ENCODE measurements around the gene PPM1F. TPM values are rescaled to one million over a fixed set of nuclear protein-coding genes. Genes with fewer than 3 reads are reported as not detected.

The PPM1F gene
- polyA plus RNA-seq, 2 of the 4 experiments (the other 2 are of a cell fraction), result 11.0 to 14.2 TPM

DNA sequence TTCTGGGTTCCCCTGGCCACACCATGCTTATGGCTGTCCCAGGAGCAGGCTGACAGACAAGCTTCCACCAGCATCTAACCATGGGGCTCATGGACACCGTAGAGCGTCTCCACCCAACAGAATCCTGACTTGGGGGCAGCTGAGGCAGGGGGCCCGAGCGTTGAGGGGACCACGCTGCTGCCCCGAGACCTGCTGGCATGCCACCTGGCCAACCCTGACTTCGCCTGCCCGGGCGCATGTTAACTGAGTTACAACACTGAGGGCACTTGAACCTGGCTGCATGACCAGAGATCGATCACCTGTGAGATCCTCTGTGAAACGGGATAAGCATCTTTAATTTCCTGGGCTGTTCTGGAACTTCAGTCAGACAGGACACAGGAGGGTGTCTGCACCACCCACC, 13.7 kb downstream of the PPM1F start:
- DNase-seq (ENCODE audit: low read depth in 1 of 2, low spot score in 1 of 2), result no peak
- FAIRE-seq, result no peak
- peak overlapping the region; percentile 85 for H3K4me2 ChIP-seq
- ChIA-PET POLR2A (interaction anchor here (0.6 to 1.3 kb wide), 2 partner anchors 71 to 81 kb away, joined by 4 read pairs; partner anchors contain the start of gene MAPK1), CTCF (interaction anchor here (0.5 to 6.5 kb wide), 32 partner anchors 9 to 234 kb away, joined by 3 to 65 read pairs (median 4); partner anchors contain the start of gene PPM1F)
- no peak for TF ChIP-seq ZNF302 (CRISPR knock-in tag; IDR thresholded peaks at IDR 0.05)
- TF ChIP-seq ESRRA (IDR thresholded peaks at IDR 0.05; ENCODE audit: borderline replicate concordance, low read length), result no peak
- TF ChIP-seq ZFP36 (IDR thresholded peaks at IDR 0.05; ENCODE audit: borderline replicate concordance, partially characterized antibody), result no peak
- TF ChIP-seq EP300 (IDR thresholded peaks at IDR 0.05), result no peak
- ATAC-seq, result peak; percentile 13 to 27; a peak in 5 of 6 replicates
- H3K27ac ChIP-seq, result peak overlapping the region; percentile 98 to 100; a peak in 5 of 6 replicates
- no peaks in the 10 kb centered on the region for H3K9me3 ChIP-seq
- H3K4me1 ChIP-seq, result peaks cover 27% of the 10 kb centered on the region
- peak overlapping the region; percentile 77; the same call in 2 of the 3 replicates for H3K4me3 ChIP-seq
- WGBS (ENCODE audit: missing lambda C conversion rate), result 57% methylated on average over 4 of the region's 11 CpGs

DNA sequence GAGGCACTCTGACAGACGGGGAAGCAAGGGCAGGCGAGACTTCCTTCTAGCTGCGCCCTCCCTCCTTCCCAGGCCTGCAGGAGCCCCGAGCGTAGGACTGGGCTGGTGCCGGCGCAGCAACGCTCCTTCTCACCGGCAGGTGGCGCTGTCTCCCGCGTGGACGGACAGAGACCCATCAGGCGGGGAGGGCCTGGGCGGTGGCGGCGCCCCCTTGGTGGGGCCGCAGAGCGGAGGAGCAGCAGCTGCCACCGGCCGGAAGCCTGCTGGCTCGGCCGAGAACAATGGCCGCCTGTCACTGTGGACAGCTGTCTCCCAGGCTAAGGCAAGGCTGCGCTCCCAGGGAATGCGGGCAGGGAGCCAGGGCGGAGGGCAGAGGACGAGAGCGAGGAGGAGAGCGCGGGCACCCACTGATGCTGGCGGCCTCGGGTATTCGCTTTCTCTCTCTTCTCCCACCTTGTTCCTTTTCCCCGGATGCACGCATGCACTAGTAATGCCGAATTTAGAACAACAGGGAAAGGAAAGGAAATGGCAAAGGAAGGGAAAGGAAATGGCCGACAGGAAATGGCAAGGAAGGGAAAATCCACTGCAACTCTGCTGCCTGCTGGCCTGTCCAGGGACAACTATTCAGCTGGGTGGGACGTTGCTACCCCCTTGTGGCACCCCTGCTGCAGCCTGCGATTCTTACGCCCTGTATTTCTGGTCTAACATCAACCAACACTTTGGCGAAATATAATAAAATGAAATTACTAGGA, 14.4 kb downstream of the PPM1F start:
- DNase-seq (ENCODE audit: low read depth in 1 of 2, low spot score in 1 of 2) (peak; percentile 70 to 85), FAIRE-seq (no peak), ATAC-seq (peak; percentile 89 to 96)
- Histone ChIP-seq H3K4me1 (peaks cover 27% of the 10 kb centered on the region), H3K4me2 (peak overlapping the region; percentile 85), H3K9me3 (no peaks in the 10 kb centered on the region), H3K4me3 (peak overlapping the region; percentile 77), H3K27ac (peak overlapping the region; percentile 98 to 100)
- TF ChIP-seq ZC3H11A (IDR thresholded peaks at IDR 0.05) (no peak), RAD21 (conservative IDR thresholded peaks at IDR 0.05 in 1 of 2, IDR thresholded peaks at IDR 0.05 in 1 of 2) (peak; percentile 61 to 76), GATA3 (IDR thresholded peaks at IDR 0.05; ENCODE audit: borderline replicate concordance) (no peak), JUN (IDR thresholded peaks at IDR 0.05) (peak in 1 of 2 experiments; percentile 31; a peak in 1 of 5 replicates), HOXB5 (CRISPR knock-in tag; IDR thresholded peaks at IDR 0.05) (0 out of 2 replicates have a peak, but pooled peaks have one; percentile 17), NFE2L2 (conservative IDR thresholded peaks at IDR 0.05; ENCODE audit: low read length) (no peak), RCOR1 (IDR thresholded peaks at IDR 0.05; ENCODE audit: low read depth, low read length) (no peak), SMC3 (IDR thresholded peaks at IDR 0.05) (peak; percentile 43; the same call in 2 of the 3 replicates), POLR2A (IDR thresholded peaks at IDR 0.05; ENCODE audit: low read length) (peak; percentile 38), HMGXB4 (CRISPR knock-in tag; IDR thresholded peaks at IDR 0.05; ENCODE audit: borderline replicate concordance) (peak; percentile 77; the same call in 1 of the 2 replicates), MAFK (IDR thresholded peaks at IDR 0.05; ENCODE audit: partially characterized antibody) (no peak), RFX5 (IDR thresholded peaks at IDR 0.05) (no peak), MAX (IDR thresholded peaks at IDR 0.05) (peak; percentile 75), HOXA7 (CRISPR knock-in tag; IDR thresholded peaks at IDR 0.05) (no peak), MYC (IDR thresholded peaks at IDR 0.05; ENCODE audit: borderline replicate concordance, low read length) (peak; percentile 63; the same call in 1 of the 2 replicates), PHF8 (IDR thresholded peaks at IDR 0.05; ENCODE audit: borderline replicate concordance, low read depth) (peak; percentile 49; the same call in 1 of the 2 replicates), SREBF2 (IDR thresholded peaks at IDR 0.05) (no peak), CHD4 (IDR thresholded peaks at IDR 0.05; ENCODE audit: borderline replicate concordance) (no peak), FOSB (CRISPR knock-in tag; IDR thresholded peaks at IDR 0.05) (no peak), NR3C1 (IDR thresholded peaks at IDR 0.05) (no peak), CEBPB (IDR thresholded peaks at IDR 0.05) (peak in 1 of 2 experiments; percentile 44; a peak in 1 of 4 replicates), HOXB13 (CRISPR knock-in tag; IDR thresholded peaks at IDR 0.05; ENCODE audit: low read depth) (no peak), MAZ (IDR thresholded peaks at IDR 0.05; ENCODE audit: borderline replicate concordance, low read depth, low read length) (no peak)
- TF ChIP-seq, protein P1, sequence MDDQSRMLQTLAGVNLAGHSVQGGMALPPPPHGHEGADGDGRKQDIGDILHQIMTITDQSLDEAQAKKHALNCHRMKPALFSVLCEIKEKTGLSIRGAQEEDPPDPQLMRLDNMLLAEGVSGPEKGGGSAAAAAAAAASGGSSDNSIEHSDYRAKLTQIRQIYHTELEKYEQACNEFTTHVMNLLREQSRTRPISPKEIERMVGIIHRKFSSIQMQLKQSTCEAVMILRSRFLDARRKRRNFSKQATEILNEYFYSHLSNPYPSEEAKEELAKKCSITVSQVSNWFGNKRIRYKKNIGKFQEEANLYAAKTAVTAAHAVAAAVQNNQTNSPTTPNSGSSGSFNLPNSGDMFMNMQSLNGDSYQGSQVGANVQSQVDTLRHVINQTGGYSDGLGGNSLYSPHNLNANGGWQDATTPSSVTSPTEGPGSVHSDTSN (IDR thresholded peaks at IDR 0.05), result no peak
- TF ChIP-seq, protein P2, sequence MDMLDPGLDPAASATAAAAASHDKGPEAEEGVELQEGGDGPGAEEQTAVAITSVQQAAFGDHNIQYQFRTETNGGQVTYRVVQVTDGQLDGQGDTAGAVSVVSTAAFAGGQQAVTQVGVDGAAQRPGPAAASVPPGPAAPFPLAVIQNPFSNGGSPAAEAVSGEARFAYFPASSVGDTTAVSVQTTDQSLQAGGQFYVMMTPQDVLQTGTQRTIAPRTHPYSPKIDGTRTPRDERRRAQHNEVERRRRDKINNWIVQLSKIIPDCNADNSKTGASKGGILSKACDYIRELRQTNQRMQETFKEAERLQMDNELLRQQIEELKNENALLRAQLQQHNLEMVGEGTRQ (IDR thresholded peaks at IDR 0.05), result no peak
- TF ChIP-seq, protein P3, sequence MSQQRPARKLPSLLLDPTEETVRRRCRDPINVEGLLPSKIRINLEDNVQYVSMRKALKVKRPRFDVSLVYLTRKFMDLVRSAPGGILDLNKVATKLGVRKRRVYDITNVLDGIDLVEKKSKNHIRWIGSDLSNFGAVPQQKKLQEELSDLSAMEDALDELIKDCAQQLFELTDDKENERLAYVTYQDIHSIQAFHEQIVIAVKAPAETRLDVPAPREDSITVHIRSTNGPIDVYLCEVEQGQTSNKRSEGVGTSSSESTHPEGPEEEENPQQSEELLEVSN (IDR thresholded peaks at IDR 0.05; ENCODE audit: borderline replicate concordance, low read depth), result peak; percentile 36; the same call in 1 of the 2 replicates
- TF ChIP-seq, protein P4, sequence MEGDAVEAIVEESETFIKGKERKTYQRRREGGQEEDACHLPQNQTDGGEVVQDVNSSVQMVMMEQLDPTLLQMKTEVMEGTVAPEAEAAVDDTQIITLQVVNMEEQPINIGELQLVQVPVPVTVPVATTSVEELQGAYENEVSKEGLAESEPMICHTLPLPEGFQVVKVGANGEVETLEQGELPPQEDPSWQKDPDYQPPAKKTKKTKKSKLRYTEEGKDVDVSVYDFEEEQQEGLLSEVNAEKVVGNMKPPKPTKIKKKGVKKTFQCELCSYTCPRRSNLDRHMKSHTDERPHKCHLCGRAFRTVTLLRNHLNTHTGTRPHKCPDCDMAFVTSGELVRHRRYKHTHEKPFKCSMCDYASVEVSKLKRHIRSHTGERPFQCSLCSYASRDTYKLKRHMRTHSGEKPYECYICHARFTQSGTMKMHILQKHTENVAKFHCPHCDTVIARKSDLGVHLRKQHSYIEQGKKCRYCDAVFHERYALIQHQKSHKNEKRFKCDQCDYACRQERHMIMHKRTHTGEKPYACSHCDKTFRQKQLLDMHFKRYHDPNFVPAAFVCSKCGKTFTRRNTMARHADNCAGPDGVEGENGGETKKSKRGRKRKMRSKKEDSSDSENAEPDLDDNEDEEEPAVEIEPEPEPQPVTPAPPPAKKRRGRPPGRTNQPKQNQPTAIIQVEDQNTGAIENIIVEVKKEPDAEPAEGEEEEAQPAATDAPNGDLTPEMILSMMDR (IDR thresholded peaks at IDR 0.05), result peak; percentile 69
- 2% methylated on average over 24 of the region's 42 CpGs for WGBS (ENCODE audit: missing lambda C conversion rate)
- CTCF ChIA-PET, result interaction anchor here (0.5 to 6.5 kb wide), 48 partner anchors 10 to 234 kb away, joined by 3 to 65 read pairs (median 4); partner anchors contain the start of genes PPM1F and TOP3B
- POLR2A ChIA-PET, result interaction anchor here (0.6 to 1.3 kb wide), 4 partner anchors 71 to 1067 kb away, joined by 3 to 4 read pairs (median 4); partner anchors contain the start of gene MAPK1
